AG09319 (cell line): ENCODE measurements around the gene HNRNPC.
"Not testable (repeated sequence)": the region's sequence is repeated elsewhere in the genome, so short reads cannot be mapped to it uniquely, and the experiment has no call there.

Experiments used
- DNase-seq: peaks from one replicate; pipeline ENCODE4 v3.0.0-alpha.2; 2010; ENCODE audit warnings: low read depth; ENCODE audit errors: extremely low read depth
- TF ChIP-seq, protein P1 (sequence below): IDR thresholded peaks from 2 replicates; pipeline ENCODE4 v1.5.1; 2011; ENCODE audit warnings: low read depth, mild to moderate bottlenecking, inconsistent platforms, low read length, moderate library complexity

The HNRNPC gene

DNA sequence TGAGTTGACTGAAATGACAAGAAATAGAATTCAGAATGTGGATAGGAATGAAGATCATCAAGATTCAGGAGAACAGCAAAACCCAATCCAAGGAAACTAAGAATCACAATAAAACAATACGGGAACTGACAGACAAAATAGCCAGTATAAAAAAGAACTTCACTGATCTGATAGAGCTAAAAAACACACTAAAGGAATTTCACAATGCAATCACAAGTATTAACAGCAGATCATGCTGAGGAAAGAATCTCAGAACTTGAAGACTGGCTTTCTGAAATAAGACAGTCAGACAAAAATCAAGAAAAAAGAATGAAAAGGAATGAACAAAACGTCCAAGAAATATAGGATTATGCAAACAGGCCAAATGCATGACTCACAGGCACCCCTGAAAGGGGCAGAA, 98.1 kb downstream of the HNRNPC start:
- DNase-seq, result no peak
- TF ChIP-seq, protein P1, sequence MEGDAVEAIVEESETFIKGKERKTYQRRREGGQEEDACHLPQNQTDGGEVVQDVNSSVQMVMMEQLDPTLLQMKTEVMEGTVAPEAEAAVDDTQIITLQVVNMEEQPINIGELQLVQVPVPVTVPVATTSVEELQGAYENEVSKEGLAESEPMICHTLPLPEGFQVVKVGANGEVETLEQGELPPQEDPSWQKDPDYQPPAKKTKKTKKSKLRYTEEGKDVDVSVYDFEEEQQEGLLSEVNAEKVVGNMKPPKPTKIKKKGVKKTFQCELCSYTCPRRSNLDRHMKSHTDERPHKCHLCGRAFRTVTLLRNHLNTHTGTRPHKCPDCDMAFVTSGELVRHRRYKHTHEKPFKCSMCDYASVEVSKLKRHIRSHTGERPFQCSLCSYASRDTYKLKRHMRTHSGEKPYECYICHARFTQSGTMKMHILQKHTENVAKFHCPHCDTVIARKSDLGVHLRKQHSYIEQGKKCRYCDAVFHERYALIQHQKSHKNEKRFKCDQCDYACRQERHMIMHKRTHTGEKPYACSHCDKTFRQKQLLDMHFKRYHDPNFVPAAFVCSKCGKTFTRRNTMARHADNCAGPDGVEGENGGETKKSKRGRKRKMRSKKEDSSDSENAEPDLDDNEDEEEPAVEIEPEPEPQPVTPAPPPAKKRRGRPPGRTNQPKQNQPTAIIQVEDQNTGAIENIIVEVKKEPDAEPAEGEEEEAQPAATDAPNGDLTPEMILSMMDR, result no peak

GRCh38 chr14:21169573-21169972, 99.7 kb downstream of the HNRNPC start:
- TF ChIP-seq, protein P1, result no peak
- no peak for DNase-seq

DNA sequence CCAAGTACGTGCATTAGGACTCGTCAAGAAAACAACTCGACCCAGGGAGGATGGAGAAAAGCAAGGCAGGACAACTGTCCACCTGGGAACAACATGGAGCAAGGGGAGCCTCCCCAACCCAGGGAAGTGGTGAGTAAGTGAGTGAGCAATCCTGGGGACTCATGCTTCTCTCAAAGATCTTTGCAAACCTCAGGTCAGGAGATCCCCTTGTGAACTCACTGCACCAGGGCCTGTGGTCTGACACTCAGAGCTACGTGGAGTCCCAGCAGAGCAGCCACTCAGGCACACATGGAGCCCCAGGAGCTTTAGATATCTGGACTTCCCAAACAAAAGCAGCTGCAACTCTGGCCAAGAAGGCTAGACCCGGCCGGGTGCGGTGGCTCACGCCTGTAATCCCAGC, 101.2 kb downstream of the HNRNPC start:
- DNase-seq, result no peak
- TF ChIP-seq, protein P1, result no peak

DNA sequence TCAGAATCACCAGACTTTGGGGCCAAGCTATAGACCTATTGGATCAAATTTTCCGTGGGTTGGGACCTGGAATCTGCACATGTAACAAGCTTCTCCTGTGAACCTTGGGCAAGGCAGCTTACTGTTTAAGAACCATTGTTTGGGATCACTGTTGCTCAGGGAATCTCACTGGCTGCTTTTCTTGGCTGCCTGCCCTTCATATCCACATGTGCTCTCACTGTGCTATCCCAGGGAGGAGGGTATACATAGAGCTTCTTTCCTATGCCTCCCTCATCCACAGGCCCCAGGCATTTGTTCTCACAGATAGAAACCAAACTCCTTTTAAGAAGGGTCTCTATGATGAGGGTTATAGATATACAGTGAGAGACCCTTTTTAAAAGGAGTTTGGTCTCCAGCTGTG, 103.6 kb downstream of the HNRNPC start:
- not testable (repeated sequence) for DNase-seq

DNA sequence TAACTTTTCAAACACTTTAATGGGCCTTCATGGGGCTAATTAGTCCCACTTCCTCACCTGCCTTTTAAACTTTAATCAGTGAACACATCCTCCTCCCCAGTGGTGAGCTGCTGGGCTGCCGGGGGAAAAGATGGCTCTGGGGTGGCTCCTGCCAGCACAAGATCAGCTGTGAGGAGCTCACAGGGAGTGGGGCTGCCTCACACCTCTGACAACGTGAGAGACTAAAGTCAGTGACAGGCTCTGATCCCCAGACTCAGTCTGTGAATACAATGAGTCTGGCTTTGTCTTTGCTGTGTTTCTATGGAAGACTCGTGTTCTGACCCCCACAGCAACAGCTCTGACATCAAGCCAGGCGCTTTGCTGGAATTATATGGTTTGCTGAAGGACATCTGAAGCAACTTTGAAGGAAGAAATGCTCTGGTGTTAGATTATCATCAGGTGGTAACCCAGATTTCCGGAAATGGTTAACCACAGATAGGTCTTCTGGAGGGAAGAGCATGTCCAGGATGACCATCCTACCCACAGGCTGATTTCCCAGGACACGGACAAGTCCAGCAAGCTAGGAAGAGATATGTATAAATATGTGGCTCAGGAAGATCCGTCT, 104.1 kb downstream of the HNRNPC start:
- not testable (repeated sequence) for DNase-seq

GRCh38 chr14:21163871-21164291, 105.4 kb downstream of the HNRNPC start:
- no peak for DNase-seq
- TF ChIP-seq, protein P1, result no peak

DNA sequence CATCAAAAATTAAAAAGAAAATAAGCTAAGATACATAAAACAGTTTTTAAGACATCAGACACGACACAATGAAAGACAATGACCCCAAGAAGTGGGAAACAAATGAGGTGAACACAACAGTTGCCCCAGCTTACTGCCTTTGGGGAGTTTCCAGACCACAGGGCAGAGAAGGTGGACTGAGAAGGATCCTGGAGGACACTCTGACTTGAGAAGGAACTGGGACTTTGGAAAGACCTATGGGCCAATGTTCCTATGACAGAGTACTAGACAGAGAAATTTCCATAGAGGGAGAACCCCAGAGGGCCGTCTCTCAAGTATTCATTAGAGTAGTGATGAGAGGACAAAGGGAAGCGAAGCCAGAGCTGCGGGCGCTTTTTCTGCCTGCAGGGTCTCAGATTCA, 107.2 kb downstream of the HNRNPC start:
- TF ChIP-seq, protein P1, result no peak
- no peak for DNase-seq

DNA sequence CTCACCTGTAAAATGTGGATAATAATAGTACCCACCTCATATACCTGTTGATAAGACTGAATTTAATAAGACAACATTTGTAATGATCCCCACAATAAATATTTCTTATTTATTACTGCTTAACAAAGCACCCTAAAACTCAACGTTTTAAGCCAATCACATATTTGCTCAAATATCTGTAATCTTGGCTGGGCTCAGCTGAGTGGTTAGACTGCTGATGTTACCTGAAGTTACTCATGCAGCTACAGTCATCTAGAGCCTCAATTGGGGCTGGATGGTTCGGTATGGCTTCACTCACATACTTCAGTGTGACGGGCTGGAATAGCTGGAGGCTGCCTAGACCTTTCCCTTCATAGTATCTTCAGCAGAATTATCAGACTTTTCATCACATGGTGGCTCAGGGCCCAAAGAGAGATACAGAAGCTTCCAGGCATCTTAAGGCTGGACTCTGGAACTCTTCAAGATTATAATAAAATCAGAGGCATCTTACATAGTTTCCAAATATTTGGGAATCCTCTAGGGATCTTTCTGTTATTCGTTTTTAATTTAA, 109.1 kb downstream of the HNRNPC start:
- TF ChIP-seq, protein P1, result no peak
- no peak for DNase-seq
